HG02970 (cell line): ENCODE measurements around the gene TSEN2.
"Not testable (repeated sequence)": the region's sequence is repeated elsewhere in the genome, so short reads cannot be mapped to it uniquely, and the experiment has no call there.

Source experiments
- ATAC-seq: cut with Tn5 transposase; IDR thresholded peaks from one replicate; pipeline ENCODE4 v1.9.1; 2021; ENCODE audit warnings: mild to moderate bottlenecking, moderate library complexity, moderate number of reproducible peaks; ENCODE audit not compliant: unreplicated experiment, low FRiP score

The TSEN2 gene

DNA sequence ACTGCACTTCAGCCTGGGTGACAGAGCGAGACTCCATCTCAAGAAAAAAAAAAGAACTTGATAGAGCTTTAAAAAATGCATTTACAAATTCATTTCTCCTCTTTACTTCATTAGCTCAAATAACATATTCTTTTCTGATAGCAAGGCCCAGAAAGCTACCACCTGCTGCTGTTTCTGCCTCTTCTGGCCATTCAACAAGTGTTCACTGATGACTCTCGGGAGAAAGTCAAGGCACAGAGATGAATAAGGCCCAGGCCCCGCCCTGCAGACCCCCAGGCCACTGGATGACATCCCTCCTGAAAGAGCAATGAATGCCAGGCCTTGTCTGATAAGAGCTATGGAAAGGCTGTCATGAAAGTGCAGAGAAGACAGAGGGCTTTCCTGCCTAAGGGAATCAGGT, 13.6 kb upstream of the TSEN2 start:
- ATAC-seq, result no peak

DNA sequence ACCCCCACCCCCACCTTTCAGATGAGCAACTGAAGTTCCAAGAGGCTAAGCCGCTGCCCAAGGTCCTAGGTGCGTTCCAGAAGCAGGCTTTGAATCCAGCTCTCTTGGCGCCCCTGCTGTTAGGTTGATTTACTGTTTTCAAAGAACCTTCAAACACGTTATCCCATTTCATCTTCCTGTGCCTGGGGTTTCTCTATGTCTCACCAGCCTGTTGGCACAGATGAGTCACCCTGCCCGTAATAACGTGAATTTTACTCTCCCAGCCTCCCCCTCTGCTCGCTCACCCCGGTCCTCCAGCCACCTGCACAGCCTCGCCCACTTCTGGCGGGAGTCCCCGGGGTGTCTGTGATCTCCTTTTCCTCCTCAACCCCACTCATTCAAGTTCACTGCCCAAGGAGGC, 13.0 kb upstream of the TSEN2 start:
- no peak for ATAC-seq

DNA sequence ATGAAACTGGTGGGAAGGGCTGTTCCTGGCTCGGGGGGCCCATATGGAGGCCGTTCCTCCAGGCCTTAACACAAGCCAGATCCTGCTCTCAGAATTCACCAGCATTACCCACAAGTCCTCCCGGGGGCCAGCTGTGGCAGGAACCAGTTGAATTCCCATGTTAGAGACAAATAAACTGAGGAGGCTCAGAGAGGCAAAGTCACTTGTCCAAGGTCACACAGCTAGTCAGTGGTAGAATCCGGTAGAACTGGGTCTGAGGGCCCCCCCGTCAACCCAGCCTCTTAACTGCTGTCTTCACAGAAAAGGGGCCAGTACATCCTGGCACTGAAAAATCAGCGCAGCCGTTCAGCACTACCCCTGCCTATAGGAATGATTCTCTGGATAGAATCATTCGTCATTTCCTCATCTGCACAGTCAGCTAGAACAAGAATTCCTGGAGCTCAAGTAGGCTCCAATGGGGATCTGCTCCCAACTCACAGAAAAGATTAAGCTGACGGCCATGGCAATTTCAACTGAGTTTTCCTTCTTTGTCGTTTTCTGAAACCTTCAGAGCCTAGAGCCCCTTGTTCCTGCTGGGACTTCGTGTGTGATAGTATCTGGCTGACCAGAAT, 12.2 kb upstream of the TSEN2 start:
- no peak for ATAC-seq

DNA sequence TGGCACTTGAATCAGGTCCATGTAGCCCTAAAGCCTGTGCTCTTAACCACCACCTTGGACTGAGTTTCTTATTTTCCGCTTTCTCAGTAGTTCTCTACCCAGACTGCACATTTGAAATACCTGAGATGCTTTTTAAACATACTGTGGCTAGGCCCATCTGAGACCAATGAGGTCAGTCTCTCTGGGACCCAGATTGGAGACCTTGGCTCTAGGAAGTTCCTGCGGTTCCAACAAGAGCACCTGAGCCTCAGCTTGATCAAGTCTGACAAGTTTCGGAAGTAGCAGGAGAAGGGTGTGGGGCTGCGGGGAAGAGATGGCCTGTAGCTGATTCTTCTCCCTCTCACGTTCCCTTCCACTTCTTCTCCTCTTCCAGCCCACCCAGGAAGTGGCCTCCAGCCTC, 11.5 kb upstream of the TSEN2 start:
- no peak for ATAC-seq

DNA sequence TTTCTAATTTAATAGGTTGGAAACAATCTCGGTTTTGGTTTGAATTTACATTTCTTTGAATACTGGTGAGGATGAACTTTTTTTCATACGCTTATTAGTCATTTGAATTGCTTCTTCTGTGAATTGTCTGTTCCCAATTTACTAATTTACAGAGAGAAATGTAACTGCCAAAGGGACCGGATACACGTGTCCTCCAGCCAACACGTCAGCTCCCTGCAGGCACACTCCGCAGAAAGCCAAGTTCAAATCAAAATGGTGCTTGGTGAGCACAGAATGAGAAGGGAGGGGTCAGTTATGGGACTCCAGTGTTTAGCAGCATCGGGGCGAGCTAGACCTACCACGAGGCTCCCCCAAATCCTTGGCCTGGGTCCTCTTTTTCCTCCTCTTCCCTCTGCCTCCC, 10.8 kb upstream of the TSEN2 start:
- no peak for ATAC-seq

DNA sequence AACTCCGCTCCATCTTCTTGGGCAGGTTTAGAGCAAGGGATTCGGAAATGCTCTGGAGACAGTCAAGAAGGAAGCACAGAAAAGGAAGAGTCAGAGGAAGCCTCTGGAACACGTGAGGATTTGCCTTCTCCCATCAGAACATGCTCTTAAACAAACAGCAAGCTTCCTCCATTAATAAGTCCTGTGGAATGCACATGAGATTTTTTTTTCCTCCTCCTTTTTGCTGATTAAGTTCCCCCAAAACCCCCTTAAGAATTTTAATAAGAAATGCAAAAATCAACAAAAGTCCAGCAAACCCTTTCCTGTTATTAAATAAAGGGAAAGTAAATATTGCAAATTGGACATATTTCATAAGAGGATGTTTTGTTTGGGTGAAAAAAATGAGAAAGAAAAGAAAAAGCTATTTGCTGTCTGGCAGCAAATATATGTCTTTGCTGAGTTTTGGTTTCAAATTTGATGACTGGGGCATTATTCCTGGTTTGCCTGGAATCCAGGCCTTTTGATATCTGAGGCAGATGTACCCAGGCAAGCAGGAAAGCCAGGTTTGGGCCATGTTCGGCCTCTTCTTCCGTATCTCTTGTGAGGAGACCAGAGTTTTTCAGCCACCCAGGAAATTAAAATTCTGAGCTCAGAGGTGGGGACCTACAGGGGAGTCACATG, 7.9 kb upstream of the TSEN2 start:
- no peak for ATAC-seq

DNA sequence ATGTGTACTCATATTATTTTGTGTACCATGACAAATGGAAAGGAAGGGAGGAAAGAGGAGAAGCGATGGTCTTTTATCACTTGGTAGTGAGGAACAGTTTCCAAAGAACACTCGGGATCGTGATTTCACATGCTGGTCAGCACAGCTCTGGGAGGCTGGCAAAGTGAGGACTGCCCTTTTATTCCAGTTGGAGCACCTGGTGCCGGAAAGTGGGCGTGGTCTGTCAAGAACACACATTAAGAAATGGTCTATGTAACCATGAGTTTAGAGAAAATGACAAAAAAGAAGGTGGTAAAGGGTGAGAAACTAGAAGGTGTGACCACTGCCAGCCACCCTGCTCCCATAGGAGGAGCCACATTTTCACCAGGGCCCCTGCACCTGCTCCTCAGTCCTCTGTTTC, 7.0 kb upstream of the TSEN2 start:
- ATAC-seq, result no peak

DNA sequence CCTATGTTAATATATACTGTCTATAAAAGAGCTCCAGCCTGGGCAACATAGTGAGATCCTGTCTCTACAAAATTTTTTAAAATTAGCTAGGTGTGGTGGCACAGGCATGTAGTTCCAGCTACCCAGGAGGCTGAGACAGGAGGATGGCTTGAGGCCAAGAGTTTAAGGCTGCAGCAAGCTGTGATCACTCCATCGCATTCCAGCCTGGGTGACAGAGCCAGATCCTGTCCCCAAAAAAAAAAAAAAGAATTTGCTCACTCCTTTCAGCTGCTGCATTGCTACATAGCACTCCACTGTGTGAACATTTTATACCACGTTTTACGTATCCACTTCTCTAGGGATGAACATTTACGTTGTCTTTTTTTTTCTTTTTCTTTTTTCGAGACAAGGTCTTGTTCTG, 6.0 kb upstream of the TSEN2 start:
- ATAC-seq, result no peak

DNA sequence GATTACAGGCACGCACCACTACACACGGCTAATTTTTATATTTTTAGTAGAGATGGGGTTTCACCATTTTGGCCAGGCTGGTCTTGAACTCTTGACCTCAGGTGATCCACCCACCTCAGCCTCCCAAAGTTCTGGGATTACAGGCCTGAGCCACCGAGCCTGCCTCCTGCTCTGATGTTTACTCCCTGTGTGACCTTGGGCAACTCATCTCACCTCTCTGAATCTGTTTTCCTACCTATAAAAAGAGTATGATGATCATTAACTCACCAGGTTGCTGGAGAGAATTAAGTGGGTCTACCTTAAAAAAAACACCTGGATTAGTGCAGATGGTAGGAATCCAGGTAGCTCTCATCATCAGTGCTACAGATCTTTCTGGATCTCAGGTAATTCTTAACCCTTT, 5.1 kb upstream of the TSEN2 start:
- not testable (repeated sequence) for ATAC-seq

DNA sequence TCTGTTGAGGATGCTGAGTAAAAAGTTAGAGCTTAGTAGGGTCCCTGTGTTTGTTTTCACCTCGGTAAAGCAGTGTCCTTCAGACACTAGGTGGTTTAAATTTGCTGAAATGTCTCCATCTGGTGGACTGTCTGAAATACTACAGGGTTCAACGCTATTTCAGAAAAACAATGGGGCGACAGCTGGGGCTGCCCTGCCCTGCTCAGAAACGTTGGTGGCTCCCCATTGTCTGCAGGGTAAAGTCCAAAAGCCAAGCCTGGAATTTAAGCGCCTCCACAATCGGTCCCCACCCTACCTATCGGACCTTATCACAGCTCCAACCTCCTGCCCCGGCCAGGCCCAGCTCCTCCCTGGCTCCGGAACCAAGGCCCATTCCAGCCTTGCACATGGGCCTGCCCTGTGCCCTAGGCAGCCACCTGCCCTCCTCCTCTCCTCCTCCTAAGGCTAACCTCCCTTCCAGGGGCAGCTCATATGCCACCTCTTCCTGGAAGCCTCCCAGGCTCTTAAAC, 4.3 kb upstream of the TSEN2 start:
- no peak for ATAC-seq

DNA sequence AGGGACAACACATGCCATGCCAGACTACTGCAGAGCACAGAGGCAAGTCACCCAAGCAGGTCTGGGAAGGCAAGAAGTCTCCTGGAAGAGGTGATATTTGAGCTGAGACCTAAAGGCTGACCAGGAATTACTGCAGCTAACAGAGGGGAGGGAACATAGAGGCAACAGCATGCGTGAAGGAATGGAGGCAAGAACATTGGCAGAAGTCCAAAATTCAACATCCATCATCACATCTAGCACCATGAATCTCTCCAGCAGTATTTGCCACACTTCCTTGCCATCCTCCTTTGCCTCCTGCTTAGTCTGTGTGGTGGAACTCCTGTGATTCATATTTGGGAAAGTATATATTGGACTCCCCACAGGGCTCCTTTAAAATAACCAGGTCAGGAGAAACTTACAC, 870 bp upstream of the TSEN2 start:
- no peak for ATAC-seq

DNA sequence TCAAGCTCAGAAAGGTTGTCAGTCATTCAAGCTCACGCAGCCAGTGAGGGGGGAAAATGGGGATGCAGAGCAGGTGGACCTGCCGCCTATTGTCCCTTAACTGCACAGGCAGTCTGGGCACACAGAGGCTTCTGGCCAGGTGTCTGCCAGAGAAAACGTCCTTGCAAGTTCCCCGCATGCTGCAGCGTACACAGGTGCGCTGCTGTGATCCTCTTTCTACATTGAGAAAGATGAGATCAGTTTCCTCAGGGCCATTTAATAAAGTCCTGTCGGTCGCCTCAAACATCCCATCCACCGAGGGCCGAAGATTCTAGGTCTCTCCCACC, 445 bp upstream of the TSEN2 start:
- no peak for ATAC-seq

DNA sequence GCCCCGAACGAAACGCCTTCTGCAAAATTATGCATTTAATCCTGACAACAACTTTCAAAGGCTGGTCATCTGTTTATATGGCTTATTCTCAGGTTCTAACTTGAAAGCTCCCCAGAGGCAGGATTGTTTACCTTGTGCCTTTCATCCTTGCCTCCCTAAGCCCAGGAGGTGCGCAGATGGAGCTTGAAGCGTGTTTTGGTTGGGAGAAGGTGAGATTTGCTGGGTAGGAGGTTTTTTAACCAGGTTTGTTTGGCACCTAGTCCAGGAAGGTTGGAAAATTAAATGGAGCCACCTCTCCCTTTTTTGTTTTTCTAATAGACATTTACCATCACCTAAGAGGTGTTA, 675 bp downstream of the TSEN2 start:
- ATAC-seq, result no peak

DNA sequence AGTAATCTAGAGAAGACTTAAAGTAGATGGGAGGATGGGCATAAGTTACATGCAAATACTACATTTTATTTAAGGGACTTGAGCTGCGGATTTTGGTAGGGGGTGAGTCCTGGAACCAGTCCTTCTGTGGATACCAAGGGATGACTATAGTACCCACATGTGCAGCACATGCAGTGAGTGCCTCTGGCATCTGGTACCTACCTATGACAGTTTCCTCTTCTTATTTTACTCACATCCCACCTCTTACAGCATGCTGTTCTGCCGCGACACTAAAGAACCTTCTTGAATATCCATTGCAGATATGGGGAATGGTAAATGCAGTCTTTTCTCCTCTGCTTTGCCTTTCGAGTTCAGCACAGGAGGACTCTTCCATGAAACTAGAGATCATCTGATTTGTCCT, 1.7 kb downstream of the TSEN2 start:
- ATAC-seq, result no peak

DNA sequence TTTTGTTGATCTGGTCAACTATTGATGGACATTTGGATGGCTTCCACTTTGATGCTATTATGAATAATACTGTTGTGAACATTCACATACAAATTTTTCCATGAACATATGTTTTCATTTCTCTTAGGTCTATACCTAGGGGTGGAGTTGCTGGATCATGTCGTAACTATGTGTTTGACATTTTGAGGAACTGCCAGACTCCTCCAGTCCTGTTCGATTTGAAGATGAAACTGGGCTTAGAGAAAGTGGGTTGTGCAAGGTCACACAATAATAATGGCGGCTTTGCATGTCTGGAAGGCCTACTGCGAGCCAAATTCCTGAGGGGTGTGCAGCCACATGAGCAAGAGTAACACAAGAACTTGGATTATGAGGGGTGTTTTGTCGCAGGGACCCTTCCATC, 2.6 kb downstream of the TSEN2 start:
- no peak for ATAC-seq

DNA sequence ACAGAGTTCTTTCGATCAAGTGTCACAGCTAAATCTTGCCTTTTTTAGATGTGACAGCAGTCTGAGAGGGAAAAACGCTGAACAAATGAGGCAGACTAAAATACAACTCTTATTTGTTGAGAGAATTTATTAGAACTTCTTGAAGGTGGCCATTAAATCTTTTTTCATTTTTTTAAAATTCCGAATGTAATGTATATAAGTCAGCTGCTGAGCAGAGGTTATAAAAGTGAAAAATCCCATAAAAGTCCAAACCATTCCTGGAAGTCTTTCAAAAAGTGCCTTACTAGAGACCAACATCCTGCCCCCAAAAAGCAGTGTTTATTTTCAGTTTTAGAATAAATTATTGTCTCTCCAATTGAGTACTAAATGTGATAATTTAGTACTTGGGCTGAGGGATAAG, 3.1 kb downstream of the TSEN2 start:
- no peak for ATAC-seq

DNA sequence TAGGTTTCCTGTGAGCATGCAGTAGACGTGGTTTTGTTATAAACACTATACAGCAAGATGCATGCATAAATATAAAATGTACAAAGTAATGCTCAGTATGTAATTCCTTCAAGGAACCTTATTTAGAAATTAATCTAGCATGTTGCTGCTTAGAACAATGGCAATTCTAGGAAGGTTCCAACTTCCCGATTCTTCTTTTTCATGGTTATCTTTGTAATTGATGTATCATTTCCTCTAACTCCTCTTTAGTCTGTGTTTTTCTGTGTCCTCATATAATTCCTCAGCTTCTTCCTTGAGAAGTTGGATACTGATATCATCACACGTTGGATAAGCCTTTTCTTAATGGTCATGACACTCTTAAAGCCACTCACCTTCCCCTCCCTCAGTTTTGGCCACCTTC, 3.5 kb downstream of the TSEN2 start:
- no peak for ATAC-seq

DNA sequence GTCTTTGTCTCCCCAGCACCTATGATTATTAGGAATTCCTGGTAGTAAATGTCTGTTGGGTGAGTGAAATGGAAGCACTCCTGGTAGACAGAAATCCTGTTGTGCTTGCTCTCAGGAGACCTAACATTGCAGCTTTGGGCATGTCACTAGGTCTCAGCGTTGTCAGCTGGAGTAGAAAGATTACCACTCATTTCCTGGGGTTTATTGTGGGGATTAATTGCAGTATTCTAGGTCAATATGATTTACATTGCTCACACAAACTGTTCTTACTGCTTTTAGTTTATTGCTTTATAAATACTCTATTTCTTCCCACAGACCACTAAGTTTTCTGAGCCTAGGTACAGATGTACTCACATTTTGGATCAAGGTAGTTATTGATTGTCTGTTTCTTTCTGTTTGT, 5.1 kb downstream of the TSEN2 start:
- no peak for ATAC-seq

DNA sequence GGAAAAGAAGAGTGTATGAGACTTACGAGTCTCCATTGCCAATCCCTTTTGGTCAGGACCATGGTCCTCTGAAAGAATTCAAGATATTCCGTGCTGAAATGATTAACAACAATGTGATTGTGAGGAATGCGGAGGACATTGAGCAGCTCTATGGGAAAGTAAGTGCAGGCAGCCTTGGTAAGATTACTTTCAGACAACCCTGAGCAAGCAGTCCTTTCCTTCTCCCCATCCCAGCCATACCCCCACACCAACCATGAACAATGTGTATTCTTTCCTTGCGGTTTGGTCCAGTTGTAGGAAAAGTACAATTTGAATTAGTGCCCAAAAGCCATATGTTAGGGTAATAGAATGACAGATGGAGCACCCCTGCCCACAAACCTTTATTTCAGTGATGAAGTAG, 5.6 kb downstream of the TSEN2 start:
- ATAC-seq, result no peak

DNA sequence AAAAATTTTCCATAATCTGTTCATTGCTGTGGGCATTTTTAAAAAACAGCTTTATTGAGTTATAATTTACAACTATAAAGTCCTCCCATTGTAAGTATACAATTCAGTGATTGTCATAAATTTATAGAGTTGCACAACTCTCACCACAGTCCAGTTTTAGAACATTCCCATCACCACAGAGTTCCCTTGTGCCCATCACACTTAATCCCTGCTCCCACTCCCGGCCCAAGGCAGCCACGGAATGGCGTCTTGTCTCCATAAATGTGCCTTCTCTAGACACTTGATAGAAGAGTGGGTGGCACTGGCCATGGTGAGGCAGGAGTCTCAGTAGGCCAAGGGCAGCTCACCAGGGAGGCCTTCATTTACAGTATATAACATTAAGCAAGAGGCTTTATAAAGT, 6.3 kb downstream of the TSEN2 start:
- no peak for ATAC-seq

DNA sequence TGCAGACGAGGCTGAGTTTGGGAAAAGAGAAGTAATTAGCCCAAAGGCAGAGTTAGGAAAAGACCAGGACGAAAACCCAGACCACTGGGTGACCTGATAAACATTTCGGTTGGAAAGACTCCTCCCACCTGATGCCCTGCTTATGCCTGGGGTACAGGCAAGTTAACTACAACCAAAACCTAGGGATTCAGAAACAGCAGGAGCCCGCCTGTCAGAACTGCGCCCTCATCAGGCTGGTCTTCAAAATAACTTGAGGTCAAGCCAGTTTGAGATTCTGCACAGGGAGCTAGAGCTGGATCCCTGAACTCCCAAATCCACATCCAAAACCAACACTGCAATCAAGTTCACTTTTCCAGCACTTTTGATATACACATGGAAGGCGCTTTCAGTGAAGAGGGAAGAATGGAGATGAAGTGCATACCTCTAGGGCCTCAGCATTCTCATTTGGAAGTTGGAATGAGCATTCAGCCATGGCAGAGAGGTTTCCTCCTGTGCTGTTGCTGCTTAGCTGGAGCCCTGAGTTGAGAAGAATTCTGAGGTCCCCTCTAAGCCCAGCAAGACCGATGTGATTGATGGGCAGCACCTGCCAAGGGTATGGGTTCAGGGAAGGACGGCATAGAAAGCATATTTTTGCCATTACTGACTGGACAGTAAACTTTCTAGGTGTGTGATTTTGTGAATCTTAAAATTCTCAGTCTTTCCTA, 11.6 kb downstream of the TSEN2 start:
- no peak for ATAC-seq

DNA sequence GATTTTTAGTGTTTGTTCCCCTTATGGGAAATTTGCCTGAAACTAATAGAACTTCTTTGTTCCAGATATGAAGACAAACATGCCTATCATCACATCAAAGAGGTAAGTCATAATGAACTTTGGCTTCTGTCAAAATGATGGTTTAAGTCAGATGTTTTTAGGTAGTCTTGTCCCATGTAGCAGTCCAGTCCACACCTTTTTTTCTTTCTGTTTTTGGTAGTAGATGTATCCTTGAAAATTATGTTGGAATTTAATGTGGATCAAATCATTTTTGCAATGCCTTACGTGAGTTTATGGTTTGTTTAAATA, 12.1 kb downstream of the TSEN2 start:
- ATAC-seq, result no peak
